K562 (cell line): ENCODE measurements around the gene TMEM86A. TPM values are rescaled to one million over a fixed set of nuclear protein-coding genes. Genes with fewer than 3 reads are reported as not detected.

Experiments used
- ATAC-seq: fragments of 200-7000 bp; cut with Tn5 transposase; 3 replicates; pipeline ENCODE4 v1.9.1; 2020; ENCODE audit warnings: moderate library complexity
- BruUV-seq: library from RNA; stranded (reverse); fragments of 400-500 nt; replicated peaks from 2 replicates; lab custom pipeline; 2021; lab: Mats Ljungman, UMichigan
- CTCF ChIA-PET: fragments of 300-600 bp; formaldehyde crosslinking; extraction: SDS; loops from one replicate; lab custom pipeline; 2021; ENCODE audit warnings: low intra/inter-chr PET ratio; lab: Yijun Ruan, JAX
- POLR2A ChIA-PET: fragments of 300-600, 350-650 bp; sonication (Branson Sonifier 250); formaldehyde crosslinking; extraction: SDS; loops from one replicate; lab custom pipeline; 2021; ENCODE audit warnings: antibody characterized with exemption, inconsistent platforms; lab: Yijun Ruan, JAX
- DNase-seq, 4 experiments: peaks; one replicate each; pipeline versions ENCODE4 v3.0.0 to v3.0.0-alpha.2; 2011 to 2018; ENCODE audit warnings: low spot score in 3 of 4, mixed read lengths in 3 of 4; ENCODE audit errors: extremely low read depth in 1 of 4
- FAIRE-seq: peaks from 2 replicates; lab custom pipeline; 2011; peaks lifted over from hg19 to GRCh38; lab: Jason Lieb, UNC
- H2AFZ ChIP-seq: 2 replicates; pipeline ENCODE4 v1.6.0; 2011; ENCODE audit warnings: low read depth, low read length, control low read depth, inconsistent platforms
- H3K27ac ChIP-seq: fragments of 200-600 bp; 3 replicates; pipeline ENCODE4 v1.8.0; 2011; ENCODE audit warnings: low read depth, mild to moderate bottlenecking, control low read depth, inconsistent platforms, low read length, moderate library complexity, mixed read lengths; ENCODE audit errors: extremely low read depth
- H3K27me3 ChIP-seq, 2 experiments: fragments of 300-600 bp in 1 of 2; 2 replicates in 1 of 2; 3 replicates in 1 of 2; pipeline versions ENCODE4 v1.6.0 to v1.8.0; 2011; ENCODE audit warnings: inconsistent platforms in 2 of 2, low read length in 2 of 2, mild to moderate bottlenecking in 1 of 2, mixed read lengths in 1 of 2, moderate library complexity in 1 of 2; ENCODE audit not compliant: control insufficient read depth in 2 of 2, insufficient read depth in 2 of 2
- H3K36me3 ChIP-seq: fragments of 300-600 bp; 3 replicates; pipeline ENCODE4 v1.8.0; 2011; ENCODE audit warnings: mild to moderate bottlenecking, low read length, inconsistent platforms; ENCODE audit not compliant: control insufficient read depth, insufficient read depth
- H3K4me1 ChIP-seq, 2 experiments: fragments of 200-600 bp in 1 of 2; replicated peaks in 1 of 2; 2 replicates in 1 of 2; 3 replicates in 1 of 2; pipeline versions ENCODE4 v1.5.1 to v1.8.0; 2011; ENCODE audit warnings: inconsistent platforms in 2 of 2, low read length in 2 of 2, mild to moderate bottlenecking in 1 of 2, mixed read lengths in 1 of 2, moderate library complexity in 1 of 2; ENCODE audit not compliant: control insufficient read depth in 2 of 2, insufficient read depth in 2 of 2
- H3K4me2 ChIP-seq: 2 replicates; pipeline ENCODE4 v1.6.1; 2011; ENCODE audit warnings: low read length, control low read depth, inconsistent platforms, mixed read lengths; ENCODE audit not compliant: insufficient read depth
- H3K4me3 ChIP-seq: fragments of 200-600 bp; sonication (generic), shearing (Covaris generic); 2 replicates; pipeline ENCODE4 v1.5.1; 2016; ENCODE audit warnings: control low read depth, inconsistent platforms
- H3K79me2 ChIP-seq: fragments of 200-600 bp; 3 replicates; pipeline ENCODE4 v1.8.0; 2011; ENCODE audit warnings: low read length, inconsistent platforms; ENCODE audit not compliant: control insufficient read depth, insufficient read depth
- H3K9ac ChIP-seq, 2 experiments: 2 replicates each; pipeline versions ENCODE4 v1.6.0 to v1.6.1; 2011; ENCODE audit warnings: low read depth in 2 of 2, low read length in 2 of 2, control low read depth in 1 of 2, inconsistent platforms in 1 of 2, mild to moderate bottlenecking in 1 of 2, mixed read lengths in 1 of 2; ENCODE audit not compliant: insufficient read depth in 1 of 2
- H3K9me1 ChIP-seq: one replicate; pipeline ENCODE4 v1.6.0; 2011; ENCODE audit warnings: inconsistent platforms, mild to moderate bottlenecking, low read length, moderate library complexity; ENCODE audit not compliant: control insufficient read depth, insufficient read depth
- H3K9me3 ChIP-seq: replicated peaks from 2 replicates; pipeline ENCODE4 v1.5.1; 2011; ENCODE audit warnings: low read depth, low read length, inconsistent platforms; ENCODE audit not compliant: control insufficient read depth, insufficient read depth
- H4K20me1 ChIP-seq: replicated peaks from 2 replicates; pipeline ENCODE4 v1.6.1; 2011; ENCODE audit warnings: low read length, inconsistent platforms, mixed read lengths; ENCODE audit not compliant: control insufficient read depth, insufficient read depth
- C11orf30 ChIP-seq: fragments of 450-650 bp; IDR thresholded peaks from 2 replicates; pipeline ENCODE4 v1.6.1; 2016; ENCODE audit warnings: low read depth, mild to moderate bottlenecking
- FIP1L1 ChIP-seq: fragments of 200-400 bp; formaldehyde crosslinking; IDR thresholded peaks from 2 replicates; pipeline ENCODE4 v1.6.1; 2018; ENCODE audit warnings: mild to moderate bottlenecking, low read depth, low read length; ENCODE audit not compliant: poor library complexity, severe bottlenecking
- KLF13 ChIP-seq: fragments of 450-650 bp; IDR thresholded peaks from 2 replicates; pipeline ENCODE4 v1.6.1; 2016; ENCODE audit warnings: missing genetic modification characterization, low read depth, mild to moderate bottlenecking, missing compliant biosample characterization, moderate library complexity, borderline replicate concordance
- MAFF ChIP-seq: IDR thresholded peaks from 2 replicates; pipeline ENCODE4 v1.6.1; 2012; ENCODE audit warnings: low read length, improper control_type of control experiment
- MAFK ChIP-seq: IDR thresholded peaks from 2 replicates; pipeline ENCODE4 v1.6.1; 2011; ENCODE audit warnings: low read length, improper control_type of control experiment
- NCOA6 ChIP-seq: fragments of 450-650 bp; IDR thresholded peaks from 2 replicates; pipeline ENCODE4 v1.6.1; 2017; ENCODE audit warnings: mild to moderate bottlenecking
- NEUROD1 ChIP-seq: fragments of 150-350 bp; IDR thresholded peaks from 2 replicates; pipeline ENCODE4 v1.6.1; 2014; ENCODE audit warnings: borderline replicate concordance, low read length, low read depth; ENCODE audit not compliant: partially characterized antibody
- POLR3A ChIP-seq: IDR thresholded peaks from 2 replicates; pipeline ENCODE4 v1.6.1; 2011; ENCODE audit warnings: borderline replicate concordance, mild to moderate bottlenecking, moderate library complexity; ENCODE audit not compliant: insufficient read length, insufficient read depth; ENCODE audit errors: extremely low read depth
- RBM22 ChIP-seq: fragments of 200-400 bp; formaldehyde crosslinking; IDR thresholded peaks from 2 replicates; pipeline ENCODE4 v1.6.1; 2018; ENCODE audit warnings: low read length, low read depth; ENCODE audit not compliant: poor library complexity, severe bottlenecking
- SIN3A ChIP-seq, 2 experiments: fragments of 150-350 bp in 1 of 2; IDR thresholded peaks; 2 replicates each; pipeline ENCODE4 v1.6.1; 2011 to 2016; ENCODE audit warnings: borderline replicate concordance in 2 of 2, low read depth in 2 of 2, low read length in 2 of 2, mild to moderate bottlenecking in 2 of 2, moderate library complexity in 2 of 2; ENCODE audit not compliant: control insufficient read depth in 1 of 2
- SLC30A9 ChIP-seq: fragments of 250-450 bp; sonication (Bioruptor Pico); IDR thresholded peaks from 2 replicates; pipeline ENCODE4 v1.8.0; 2022; ENCODE audit warnings: mild to moderate bottlenecking, moderate library complexity
- SREBF2 ChIP-seq: sonication (generic); formaldehyde crosslinking; IDR thresholded peaks from 2 replicates; pipeline ENCODE4 v1.4.0; 2020; ENCODE audit warnings: mild to moderate bottlenecking, missing genetic modification reagents
- TRIM24 ChIP-seq, 2 experiments: fragments of 450-650 bp; IDR thresholded peaks; 2 replicates each; pipeline ENCODE4 v1.6.1; 2016
- ZBTB8A ChIP-seq: fragments of 450-650 bp; IDR thresholded peaks from 2 replicates; pipeline ENCODE4 v1.6.1; 2018; ENCODE audit warnings: mild to moderate bottlenecking, moderate library complexity; ENCODE audit not compliant: partially characterized antibody
- ZNF12 ChIP-seq: sonication (generic); formaldehyde crosslinking; IDR thresholded peaks from 2 replicates; pipeline ENCODE4 v1.4.0; 2020; ENCODE audit warnings: mild to moderate bottlenecking, missing genetic modification reagents
- ZNF124 ChIP-seq: sonication (generic); formaldehyde crosslinking; IDR thresholded peaks from 2 replicates; pipeline ENCODE4 v1.8.1; 2022; ENCODE audit warnings: missing genetic modification reagents
- ZNF224 ChIP-seq: sonication (generic); formaldehyde crosslinking; IDR thresholded peaks from 2 replicates; pipeline ENCODE4 v1.8.0; 2022; ENCODE audit warnings: mild to moderate bottlenecking, missing genetic modification reagents
- ZNF3 ChIP-seq: fragments of 250-450 bp; sonication (Bioruptor Pico); IDR thresholded peaks from 2 replicates; pipeline ENCODE4 v1.5.0; 2021; ENCODE audit warnings: mild to moderate bottlenecking, moderate library complexity
- ZNF316 ChIP-seq: fragments of 450-650 bp; IDR thresholded peaks from 2 replicates; pipeline ENCODE4 v1.6.1; 2016
- ZNF740 ChIP-seq, 3 experiments: fragments of 200-800 bp in 1 of 3; sonication (Bioruptor generic) in 1 of 3; sonication (generic) in 1 of 3; formaldehyde crosslinking in 1 of 3; IDR thresholded peaks; 2 replicates each; pipeline versions ENCODE4 v1.6.1 to v1.8.0; 2016 to 2022; ENCODE audit warnings: mild to moderate bottlenecking in 2 of 3, missing compliant biosample characterization in 2 of 3, missing genetic modification characterization in 2 of 3, missing genetic modification reagents in 1 of 3
- ZNF785 ChIP-seq: fragments of 250-450 bp; sonication (Bioruptor Pico); IDR thresholded peaks from 2 replicates; pipeline ENCODE4 v1.4.0; 2020; ENCODE audit warnings: mild to moderate bottlenecking
- WGBS: fragments of 100-300 bp; shearing (Covaris generic); methylation state at CpG from one replicate; pipeline ENCODE4 v1.1.6; 2016; ENCODE audit warnings: low coverage, mixed read lengths; ENCODE audit not compliant: insufficient coverage; ENCODE audit errors: missing lambda C conversion rate; 5-methylcytosine and 5-hydroxymethylcytosine counted together
- in situ Hi-C: fragments of 300-500 bp; cut with MboI; formaldehyde crosslinking; loops from 4 replicates; pipeline ENCODE4 v1.15.0; 2018; ENCODE audit warnings: inconsistent platforms, mixed read lengths
- intact Hi-C: fragments of 100-400 bp; cut with micrococcal nuclease; formaldehyde crosslinking; loops from 2 replicates; pipeline ENCODE4 v1.14.2; 2022
- polyA plus RNA-seq, 8 experiments: library from polyadenylated mRNA; depleted of rRNA in 4 of 8; stranded (reverse) in 5 of 8; unstranded in 3 of 8; fragments of >200 nt; fragmentation: Nextera tagmentation in 2 of 8; fragmentation: Illumina TruSeq in 1 of 8; extraction: Ambion mirVana in 2 of 8; extraction: Trizol in 1 of 8; gene quantifications; 2 replicates each; pipeline versions ENCODE4 v1.2.1 to v1.2.3, GENCODE V29; 2011 to 2014; ENCODE audit warnings: inconsistent platforms in 1 of 8, missing spikeins in 1 of 8
- total RNA-seq, 7 experiments: library from RNA; depleted of rRNA in 6 of 7; stranded (reverse); fragments of >200 nt in 6 of 7; fragmentation: Illumina TruSeq in 2 of 7; extraction: Trizol in 2 of 7; gene quantifications; 2 replicates each; pipeline versions ENCODE4 v1.2.1 to v1.2.3, GENCODE V29; 2011 to 2021; ENCODE audit warnings: low replicate concordance in 1 of 7
- TF ChIP-seq, protein P1 (sequence below): sonication (generic); formaldehyde crosslinking; IDR thresholded peaks from 2 replicates; pipeline ENCODE4 v1.8.0; 2022; ENCODE audit warnings: mild to moderate bottlenecking, missing genetic modification reagents

TMEM86A gene
- total and polyA plus RNA-seq, 9 of the 15 experiments (the other 6 are each of a cell fraction or from before 2014, with no cell fraction given), result 0.22 to 1.3 (median 0.40) TPM; not detected in 2

- no TSS peak for BruUV-seq
- POLR2A ChIA-PET, result interaction anchor here (0.5 to 0.6 kb wide), 2 partner anchors 68 to 138 kb away, joined by 3 to 4 read pairs; no protein-coding TSS in a partner anchor
- H3K4me2 ChIP-seq, result no peak overlapping the region
- CTCF ChIA-PET, result no interaction called here
- in situ Hi-C loops (no loop called here), intact Hi-C loops (no loop called here)
- H3K4me1 ChIP-seq, result peaks cover 18 to 23% of the 10 kb centered on the region in 2 experiments
- H3K36me3 ChIP-seq, result no peaks in the 10 kb centered on the region
- no peak overlapping the region for H3K9ac ChIP-seq
- peaks cover 0 to 12% of the 10 kb centered on the region in 2 experiments; a peak in 2 of 5 replicates for H3K27me3 ChIP-seq
- H3K79me2 ChIP-seq, result no peaks in the 10 kb centered on the region
- no peak for ATAC-seq
- H2AFZ ChIP-seq, result 0 out of 2 replicates have a peak overlapping the region, but pooled peaks have one; percentile 16
- no peak for FAIRE-seq
- H3K4me3 ChIP-seq, result no peak overlapping the region
- 20% methylated on average over 2 of the region's 2 CpGs for WGBS
- H3K27ac ChIP-seq, result no peak overlapping the region
- no peak for DNase-seq
- H4K20me1 ChIP-seq, result no peaks in the 10 kb centered on the region; the same call in 1 of the 2 replicates
- H3K9me1 ChIP-seq, result no peaks in the 10 kb centered on the region
- no peaks in the 10 kb centered on the region for H3K9me3 ChIP-seq
- TF ChIP-seq, protein P1, sequence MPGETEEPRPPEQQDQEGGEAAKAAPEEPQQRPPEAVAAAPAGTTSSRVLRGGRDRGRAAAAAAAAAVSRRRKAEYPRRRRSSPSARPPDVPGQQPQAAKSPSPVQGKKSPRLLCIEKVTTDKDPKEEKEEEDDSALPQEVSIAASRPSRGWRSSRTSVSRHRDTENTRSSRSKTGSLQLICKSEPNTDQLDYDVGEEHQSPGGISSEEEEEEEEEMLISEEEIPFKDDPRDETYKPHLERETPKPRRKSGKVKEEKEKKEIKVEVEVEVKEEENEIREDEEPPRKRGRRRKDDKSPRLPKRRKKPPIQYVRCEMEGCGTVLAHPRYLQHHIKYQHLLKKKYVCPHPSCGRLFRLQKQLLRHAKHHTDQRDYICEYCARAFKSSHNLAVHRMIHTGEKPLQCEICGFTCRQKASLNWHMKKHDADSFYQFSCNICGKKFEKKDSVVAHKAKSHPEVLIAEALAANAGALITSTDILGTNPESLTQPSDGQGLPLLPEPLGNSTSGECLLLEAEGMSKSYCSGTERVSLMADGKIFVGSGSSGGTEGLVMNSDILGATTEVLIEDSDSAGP (CRISPR knock-in tag), result no peak
- TF ChIP-seq ZBTB8A (no peak), MAFF (peak; percentile 46), ZNF316 (peak; percentile 64), RBM22 (no peak), SIN3A (IDR thresholded peaks at IDR 0.05; ENCODE audit: borderline replicate concordance in 2 of 2, control insufficient read depth in 1 of 2, low read depth in 2 of 2, low read length in 2 of 2) (no peak), SLC30A9 (CRISPR knock-in tag) (no peak), SREBF2 (CRISPR knock-in tag) (no peak), NCOA6 (no peak), POLR3A (no peak), FIP1L1 (no peak), ZNF12 (CRISPR knock-in tag) (no peak), KLF13 (tag) (no peak), ZNF224 (CRISPR knock-in tag) (no peak), NEUROD1 (no peak), ZNF740 (CRISPR knock-in tag; IDR thresholded peaks at IDR 0.05) (no peak), ZNF740 (tag; IDR thresholded peaks at IDR 0.05) (no peak), TRIM24 (IDR thresholded peaks at IDR 0.05) (no peak), MAFK (peak; percentile 43; the same call in 1 of the 2 replicates), ZNF124 (CRISPR knock-in tag) (no peak), C11orf30 (peak; percentile 56; the same call in 1 of the 2 replicates), ZNF785 (CRISPR knock-in tag) (no peak), ZNF3 (CRISPR knock-in tag) (no peak)
Observed at GRCh38 chr11:18696638-18697225, 1.8 kb upstream of the TMEM86A start.
